NCI-H2171 treated with DMSO at 0.1 percent for 48 hours (cell line): ENCODE data around the gene TMA16.

ENCODE experiments used
- DNase-seq: peaks from one replicate; lab custom pipeline; 2025; lab: John Stamatoyannopoulos, UW

TMA16 gene

GRCh38 chr4:163563592-163563991 lies 69.1 kb downstream of the TMA16 start:
- no peak for DNase-seq

- no peak for DNase-seq
Measured at GRCh38 chr4:163564221-163564720, 69.8 kb downstream of the TMA16 start.

GRCh38 chr4:163565226-163566135 lies 71.0 kb downstream of the TMA16 start:
- no peak for DNase-seq

- no peak for DNase-seq
Measured at GRCh38 chr4:163566257-163566796, 71.8 kb downstream of the TMA16 start.

GRCh38 chr4:163568843-163569242 lies 74.4 kb downstream of the TMA16 start:
- DNase-seq = no peak
